Gastrocnemius medialis (tissue), 4 donors: ENCODE results near the gene BPIFB2. TPM values are rescaled to one million over a fixed set of nuclear protein-coding genes. Genes with fewer than 3 reads are reported as not detected.

ENCODE experiments used
- ATAC-seq, 2 donors: fragments of 150-250 bp; one replicate each; pipeline ENCODE4 v1.9.1; 2016
- DNase-seq, 2 donors: peaks; one replicate each; pipeline ENCODE4 v3.0.0-alpha.2; 2019
- H3K27ac ChIP-seq, 4 donors: fragments of 200-600 bp; sonication (generic); 1 replicate in 1 of 4; 2 replicates in 3 of 4; pipeline ENCODE4 v1.5.1; 2016 to 2018; ENCODE audit warnings: mild to moderate bottlenecking in 2 of 4, moderate library complexity in 1 of 4
- H3K27me3 ChIP-seq, 3 donors: fragments of 200-600 bp; sonication (generic) in 2 of 3; 1 replicate in 1 of 3; 2 replicates in 2 of 3; pipeline versions ENCODE4 v1.5.1 to v1.6.0; 2016 to 2019; ENCODE audit warnings: mild to moderate bottlenecking in 1 of 3, moderate library complexity in 1 of 3
- H3K36me3 ChIP-seq, 2 donors: fragments of 200-600 bp; sonication (generic) in 1 of 2; one replicate each; pipeline ENCODE4 v1.5.1; 2017 to 2018
- H3K4me1 ChIP-seq, 2 donors: fragments of 200-600 bp; sonication (generic) in 1 of 2; one replicate each; pipeline ENCODE4 v1.5.1; 2016 to 2017; ENCODE audit warnings: mild to moderate bottlenecking in 2 of 2
- H3K4me3 ChIP-seq, 4 donors: fragments of 200-600 bp; sonication (generic) in 3 of 4; 1 replicate in 1 of 4; 2 replicates in 3 of 4; pipeline ENCODE4 v1.5.1; 2016 to 2019; ENCODE audit warnings: mild to moderate bottlenecking in 2 of 4
- H3K9me3 ChIP-seq, 3 donors: fragments of 200-600 bp; sonication (generic) in 2 of 3; 1 replicate in 1 of 3; 2 replicates in 2 of 3; pipeline ENCODE4 v1.5.1; 2016 to 2019
- CTCF ChIP-seq, 5 experiments: fragments of 450-650 bp in 3 of 5; fragments of 200-600 bp in 2 of 5; sonication (generic) in 2 of 5; IDR thresholded peaks in 4 of 5; conservative IDR thresholded peaks in 1 of 5; 1 replicate in 4 of 5; 2 replicates in 1 of 5; pipeline ENCODE4 v1.5.1; 2016 to 2019; ENCODE audit warnings: antibody characterized with exemption in 5 of 5, mild to moderate bottlenecking in 3 of 5, moderate library complexity in 3 of 5
- POLR2A ChIP-seq, 2 donors: fragments of 450-650 bp; IDR thresholded peaks; one replicate each; pipeline ENCODE4 v1.6.1; 2017; ENCODE audit warnings: antibody characterized with exemption in 2 of 2, mild to moderate bottlenecking in 2 of 2, moderate library complexity in 2 of 2
- in situ Hi-C, 4 donors: fragments of 200-750 bp; cut with MboI; loops; one replicate each; pipeline versions ENCODE4 v1.15.0 to v1.8.0; 2017; ENCODE audit warnings: low sequenced_read_pairs in 4 of 4
- intact Hi-C: fragments of 100-400 bp; cut with DNase I; formaldehyde crosslinking; loops from one replicate; pipeline ENCODE4 v1.15.1; 2023; ENCODE audit warnings: low total_unique reads
- total RNA-seq, 4 donors: library from RNA; depleted of rRNA; stranded (reverse); fragments of >200 nt; gene quantifications; one replicate each; pipeline versions ENCODE4 v1.1.0 to v1.2.3, GENCODE V29; 2016

Gene BPIFB2
- total RNA-seq, 4 donors from 2014 or later: not detected

GRCh38 chr20:32979201-32979998 lies 28.1 kb upstream of the BPIFB2 start:
- Histone ChIP-seq H3K27ac (no peak overlapping the region), H3K27me3 (no peaks in the 10 kb centered on the region), H3K36me3 (no peaks in the 10 kb centered on the region), H3K4me3 (no peak overlapping the region), H3K9me3 (no peaks in the 10 kb centered on the region), H3K4me1 (no peaks in the 10 kb centered on the region)
- DNase-seq (no peak), ATAC-seq (no peak)
- in situ Hi-C loops (no loop called here), intact Hi-C loops (no loop called here)
- TF ChIP-seq POLR2A (IDR thresholded peaks at IDR 0.05): no peak
- no peak for TF ChIP-seq CTCF (IDR thresholded peaks at IDR 0.05 in 4 of 5, conservative IDR thresholded peaks at IDR 0.05 in 1 of 5)

- H3K27me3 ChIP-seq: no peaks in the 10 kb centered on the region
- H3K27ac ChIP-seq: no peak overlapping the region
- in situ Hi-C loops (no loop called here), intact Hi-C loops (no loop called here)
- DNase-seq (no peak), ATAC-seq (no peak)
- no peaks in the 10 kb centered on the region for H3K4me1 ChIP-seq
- H3K9me3 ChIP-seq: no peaks in the 10 kb centered on the region
- no peak for TF ChIP-seq CTCF (IDR thresholded peaks at IDR 0.05 in 4 of 5, conservative IDR thresholded peaks at IDR 0.05 in 1 of 5)
- TF ChIP-seq POLR2A (IDR thresholded peaks at IDR 0.05): no peak
- no peak overlapping the region for H3K4me3 ChIP-seq
- H3K36me3 ChIP-seq: no peaks in the 10 kb centered on the region
These were observed 27.2 kb upstream of the BPIFB2 start for GRCh38 chr20:32980131-32980941.

- no peaks in the 10 kb centered on the region for H3K4me1 ChIP-seq
- in situ Hi-C loops: no loop called here
- no peaks in the 10 kb centered on the region for H3K9me3 ChIP-seq
- H3K27me3 ChIP-seq: no peaks in the 10 kb centered on the region
- intact Hi-C loops: no loop called here
- no peaks in the 10 kb centered on the region for H3K36me3 ChIP-seq
- TF ChIP-seq CTCF (IDR thresholded peaks at IDR 0.05 in 4 of 5, conservative IDR thresholded peaks at IDR 0.05 in 1 of 5): no peak
- no peak for TF ChIP-seq POLR2A (IDR thresholded peaks at IDR 0.05)
- ATAC-seq (no peak), DNase-seq (no peak)
- no peak overlapping the region for H3K4me3 ChIP-seq
- H3K27ac ChIP-seq: no peak overlapping the region
These were observed 26.5 kb upstream of the BPIFB2 start for GRCh38 chr20:32980990-32981389.

GRCh38 chr20:32982617-32983458 lies 24.7 kb upstream of the BPIFB2 start:
- no peak overlapping the region for H3K27ac ChIP-seq
- H3K27me3 ChIP-seq: no peaks in the 10 kb centered on the region
- no peaks in the 10 kb centered on the region for H3K9me3 ChIP-seq
- no peak overlapping the region for H3K4me3 ChIP-seq
- H3K4me1 ChIP-seq: no peaks in the 10 kb centered on the region
- no peak for DNase-seq
- no peak for ATAC-seq
- no peaks in the 10 kb centered on the region for H3K36me3 ChIP-seq
- TF ChIP-seq POLR2A (IDR thresholded peaks at IDR 0.05): no peak
- in situ Hi-C loops: no loop called here
- intact Hi-C loops: no loop called here
